ENCODE data around the gene TMEM184A.

TMEM184A gene

DNA sequence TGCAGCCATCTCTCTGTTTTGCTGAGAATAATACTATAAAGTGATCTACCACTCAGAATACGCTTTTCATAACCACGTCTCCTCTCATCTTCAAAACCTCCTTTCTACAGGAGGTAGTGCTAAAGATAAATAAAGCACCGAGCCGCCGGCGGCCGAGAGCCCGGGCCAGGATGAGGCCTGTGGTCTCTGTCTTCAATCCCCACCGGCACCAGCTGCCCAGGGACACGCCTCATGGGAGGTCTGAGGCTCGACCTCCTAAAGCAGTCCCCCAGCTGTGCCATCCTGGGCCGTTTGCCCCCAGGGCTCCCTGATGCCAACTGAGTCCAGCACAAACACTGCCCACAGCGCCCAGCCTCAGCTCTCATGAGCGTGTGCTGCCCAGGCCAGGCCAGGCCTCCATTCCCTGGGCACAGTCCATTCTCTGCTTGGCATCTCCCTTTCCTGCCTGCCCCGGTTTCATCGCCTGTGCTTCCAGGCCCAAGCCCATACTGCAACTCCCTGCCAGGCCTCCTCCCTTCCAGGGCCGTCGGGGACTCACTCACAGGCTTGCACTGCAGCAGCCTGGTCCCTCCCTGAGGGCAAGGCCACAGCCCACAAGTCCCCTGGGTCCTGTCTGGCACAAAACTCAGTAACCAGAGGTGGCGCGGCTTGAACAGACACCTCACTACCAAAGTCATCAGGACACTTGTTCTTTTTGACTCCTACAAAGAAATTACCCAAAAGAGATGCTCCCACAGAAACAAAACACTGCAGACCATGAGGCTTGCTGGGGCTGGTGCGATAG is 54.3 kb downstream of the TMEM184A start:
- DNase-seq (ENCODE audit: low spot score), result no peak

DNA sequence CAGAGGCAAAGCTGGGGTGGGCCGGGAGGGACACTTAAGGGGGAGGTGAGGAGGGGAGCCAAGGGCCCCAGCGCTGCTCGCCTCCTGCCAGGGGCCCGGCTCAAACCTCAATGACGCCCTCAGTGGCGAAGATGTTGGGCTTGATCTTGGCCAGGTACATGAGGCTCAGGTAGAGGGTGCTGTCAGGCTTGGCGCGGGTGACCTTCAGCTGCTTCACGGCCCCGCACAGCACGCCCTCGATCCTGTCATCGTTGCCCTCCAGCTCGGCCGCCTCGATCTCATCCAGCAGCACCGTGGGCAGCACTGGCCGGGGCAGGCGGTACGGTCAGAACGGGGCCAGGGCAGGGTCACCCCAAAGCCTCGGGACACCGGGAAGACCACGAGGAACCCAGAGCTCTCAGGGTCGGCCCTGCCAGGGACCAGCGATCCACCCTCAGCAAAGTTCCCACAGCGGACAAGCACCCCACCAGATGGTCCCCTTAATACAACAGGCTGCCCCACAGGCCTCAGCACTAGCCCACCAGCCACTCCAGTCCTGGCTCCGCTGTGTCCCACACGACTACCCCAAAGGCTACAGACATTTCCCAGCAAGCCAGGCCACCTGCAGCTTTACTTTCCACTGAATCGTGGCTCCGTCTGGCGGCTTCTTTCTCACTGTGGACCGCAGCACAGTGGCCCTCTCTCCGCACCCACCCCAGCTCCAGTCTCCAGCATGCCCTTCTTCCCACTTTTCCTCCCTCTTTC is 55.8 kb downstream of the TMEM184A start:
- no peak for DNase-seq (ENCODE audit: low spot score)

DNA sequence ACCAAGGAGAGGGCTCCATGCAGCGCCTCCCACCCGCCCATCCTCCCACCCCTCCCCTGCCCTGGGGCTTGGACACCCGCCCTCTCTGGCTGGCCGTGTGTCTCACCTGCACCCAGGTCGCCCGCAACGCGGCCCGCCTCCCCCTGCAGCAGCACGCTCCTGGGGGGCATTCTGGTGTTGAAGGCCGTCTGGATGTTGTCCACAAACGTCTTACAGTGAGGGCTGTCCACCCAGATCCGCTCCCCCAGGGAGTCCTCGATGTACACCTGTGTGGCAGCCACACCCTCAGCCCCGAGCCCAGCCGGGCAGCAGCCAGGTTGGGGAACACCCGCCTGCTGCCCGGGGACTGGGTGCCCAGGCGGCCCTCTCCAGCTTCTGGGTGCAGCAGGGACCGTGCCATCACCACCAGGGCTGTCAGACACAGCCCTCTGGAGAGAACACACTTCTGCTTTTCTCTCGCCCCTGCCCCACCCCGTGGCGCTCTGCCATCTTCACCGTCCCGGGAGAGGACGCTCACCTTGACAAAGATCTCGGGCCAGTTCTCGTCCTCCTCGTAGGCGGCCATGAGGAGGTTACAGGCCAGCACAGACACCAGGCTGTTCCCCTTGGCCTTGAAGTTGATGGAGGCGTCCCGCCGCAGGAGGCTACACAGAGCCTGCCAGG is 56.5 kb downstream of the TMEM184A start:
- no peak for DNase-seq (ENCODE audit: low spot score)

DNA sequence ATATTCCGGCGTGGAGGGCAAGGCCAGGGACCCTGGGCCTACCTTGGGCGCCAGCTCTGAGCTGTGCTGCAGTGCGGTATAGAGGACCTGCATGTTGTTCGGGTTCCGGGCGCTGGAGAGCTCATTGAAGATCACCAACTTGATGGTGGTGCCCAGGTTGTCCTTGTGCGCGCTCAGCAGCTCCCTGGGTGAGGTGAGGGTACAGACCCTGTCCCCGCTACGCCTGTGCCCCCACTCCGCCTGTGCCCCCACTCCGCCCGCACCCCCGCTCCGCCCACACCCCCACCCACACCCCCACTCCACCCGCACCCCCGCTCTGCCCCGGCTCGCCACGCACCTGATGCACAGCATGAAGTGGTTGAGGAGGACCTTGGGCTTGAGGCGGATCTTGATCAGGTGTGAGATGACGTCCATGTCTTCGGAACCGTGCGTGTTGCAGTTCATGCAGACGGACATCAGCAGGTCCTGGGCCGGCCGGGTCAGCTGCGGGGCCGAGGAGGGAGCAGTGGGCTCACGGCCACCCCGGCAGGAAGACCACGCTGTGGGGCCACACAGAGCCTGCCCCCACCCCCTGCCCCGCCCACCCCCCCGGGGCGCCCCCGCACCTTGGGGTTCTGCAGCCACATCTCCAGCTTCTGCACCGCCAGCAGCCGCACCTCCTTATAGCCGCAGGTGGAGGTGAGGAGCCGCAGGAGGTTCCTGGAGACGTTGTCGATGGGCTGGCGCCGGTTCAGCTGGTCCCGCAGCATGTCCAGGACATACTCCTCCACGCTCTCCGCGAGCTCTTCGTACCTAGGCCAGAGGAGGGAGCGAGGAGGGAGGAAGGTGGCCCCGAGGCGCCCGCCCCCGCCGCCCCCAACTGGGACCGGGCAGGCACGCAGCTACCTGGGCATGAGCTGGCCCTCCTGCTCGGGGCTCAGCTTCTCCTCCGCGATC is 57.4 kb downstream of the TMEM184A start:
- no peak for DNase-seq (ENCODE audit: low spot score)

DNA sequence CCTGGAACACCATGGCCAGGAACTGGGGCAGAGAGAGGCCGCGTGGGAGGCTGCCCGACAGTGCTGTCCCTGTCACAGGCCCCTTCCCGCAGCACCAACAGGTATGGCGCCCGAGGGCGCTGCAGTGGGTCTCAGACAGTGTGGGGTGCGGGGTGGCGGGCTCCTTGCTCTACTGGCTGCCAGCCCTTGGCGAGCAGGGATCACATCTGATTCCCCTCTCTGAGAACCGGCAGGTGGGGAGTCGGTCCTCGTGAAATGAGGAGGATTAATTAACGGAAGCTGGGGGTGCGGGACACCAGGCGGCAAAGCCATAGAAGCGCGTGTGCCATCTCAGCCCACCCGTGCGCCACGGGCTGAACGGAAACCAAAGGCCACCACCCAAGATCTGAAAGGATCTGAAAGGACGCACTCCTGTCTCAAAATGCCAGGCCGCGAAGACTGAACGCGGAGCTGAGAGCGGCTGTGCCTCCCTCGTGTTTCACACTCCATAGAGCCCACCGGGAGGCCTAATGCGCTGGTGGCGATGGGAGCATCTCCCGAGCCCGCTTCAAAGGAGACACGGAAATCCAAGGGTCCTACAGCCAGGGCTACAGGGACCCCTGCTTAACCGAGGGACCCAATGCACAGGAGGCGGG is 58.6 kb downstream of the TMEM184A start:
- DNase-seq (ENCODE audit: low spot score), result no peak

DNA sequence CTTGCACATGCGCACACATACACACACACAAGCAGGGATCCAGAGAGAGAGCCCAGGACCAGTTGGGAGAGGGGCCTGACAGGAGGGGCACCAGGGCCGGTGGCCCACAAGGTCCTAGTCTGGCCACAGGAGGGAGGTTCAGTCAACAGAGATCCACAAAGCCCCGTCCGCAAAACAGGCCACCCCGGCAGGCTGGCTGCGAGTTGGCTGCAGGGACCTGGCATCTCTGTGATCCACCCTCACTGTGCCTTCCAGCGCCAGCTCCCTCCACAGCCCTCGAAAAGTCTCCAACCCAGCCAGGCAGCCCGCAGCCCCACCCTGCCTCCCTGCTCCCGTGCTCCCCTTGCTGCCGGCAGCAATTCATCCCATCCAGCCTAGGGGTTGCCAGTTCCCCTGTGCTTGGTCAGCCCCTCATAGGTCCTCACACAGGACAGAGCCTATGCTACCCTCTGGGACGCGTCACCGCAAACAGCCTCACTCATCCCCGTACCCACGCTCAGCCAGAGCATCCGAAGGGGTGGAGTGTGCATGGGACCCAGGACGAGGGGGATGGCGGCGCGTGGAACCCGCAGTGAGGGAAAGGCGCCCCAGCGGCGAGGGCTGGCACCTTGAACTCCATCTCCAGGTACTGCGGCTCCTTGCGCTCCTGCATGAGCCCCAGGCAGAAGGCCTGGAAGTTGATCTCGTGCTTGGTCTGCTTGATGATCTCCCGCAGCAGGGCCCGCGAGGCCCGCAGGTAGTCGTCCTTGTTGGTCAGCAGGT is 59.3 kb downstream of the TMEM184A start:
- no peak for DNase-seq (ENCODE audit: low spot score)

DNA sequence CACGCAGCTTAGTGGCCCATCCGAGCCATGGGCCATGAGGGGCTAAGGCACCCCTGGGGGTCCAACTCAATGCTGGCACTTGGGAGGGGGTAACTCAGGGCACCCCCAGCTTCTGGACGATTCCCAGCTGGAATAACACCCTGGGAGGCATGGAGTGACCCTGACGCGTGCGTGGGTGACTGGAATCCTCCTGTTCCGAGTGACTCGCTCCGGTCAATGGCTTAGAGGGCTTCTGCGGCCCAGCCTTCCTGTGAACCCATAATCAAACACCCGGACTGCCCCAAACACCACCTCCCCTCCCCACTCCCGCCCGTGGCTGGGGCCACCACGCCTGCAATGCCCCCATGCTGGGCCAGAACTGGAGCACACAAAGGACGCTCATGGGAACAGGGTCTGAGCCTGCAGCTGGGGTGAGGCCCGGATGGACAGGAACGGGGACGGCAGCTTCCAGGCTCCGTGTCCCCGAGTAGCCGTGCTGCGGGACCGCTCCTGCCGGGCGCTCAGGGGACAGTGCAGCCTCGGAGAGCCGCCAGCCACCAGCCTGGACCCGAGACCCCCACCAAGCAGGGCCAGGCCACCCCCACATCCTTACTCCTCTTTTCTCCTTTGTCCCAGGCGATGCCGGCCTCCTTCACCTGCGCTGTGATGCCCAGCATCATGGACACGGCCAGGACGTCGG is 60.3 kb downstream of the TMEM184A start:
- DNase-seq (ENCODE audit: low spot score), result no peak

DNA sequence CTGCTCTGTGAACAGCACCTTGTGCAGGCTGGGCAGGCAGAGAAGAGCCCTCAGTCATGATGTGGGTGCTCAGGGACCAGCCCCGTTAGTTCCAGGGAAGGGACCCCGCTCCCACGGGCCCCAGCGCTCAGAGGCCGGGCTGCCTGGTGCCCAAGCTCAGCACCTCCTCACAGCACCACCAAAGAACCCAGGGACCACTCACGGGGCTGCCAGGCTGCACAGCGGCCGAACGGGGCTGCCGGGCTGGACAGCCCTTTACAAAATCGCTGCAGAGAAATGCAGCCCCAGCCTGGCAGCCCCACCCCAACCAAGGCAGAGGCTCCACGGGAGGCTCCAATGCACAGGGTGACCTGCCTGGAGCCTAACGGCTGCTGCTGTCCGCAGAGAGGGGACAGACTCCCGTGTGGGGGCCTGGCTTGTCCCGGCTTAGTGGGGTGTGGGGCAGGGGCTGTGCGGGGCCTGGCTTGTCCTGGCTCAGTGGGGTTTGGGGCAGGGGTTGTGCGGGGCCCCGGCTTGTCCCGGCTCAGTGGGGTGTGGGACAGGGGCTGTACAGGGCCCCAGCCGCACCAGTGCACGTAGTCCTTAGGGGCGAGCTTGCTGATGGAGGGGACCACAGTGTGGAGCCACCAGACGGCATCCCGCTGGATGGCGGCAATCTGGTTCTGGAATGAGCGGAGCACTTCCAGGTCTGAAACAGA is 61.0 kb downstream of the TMEM184A start:
- DNase-seq (ENCODE audit: low spot score), result no peak

DNA sequence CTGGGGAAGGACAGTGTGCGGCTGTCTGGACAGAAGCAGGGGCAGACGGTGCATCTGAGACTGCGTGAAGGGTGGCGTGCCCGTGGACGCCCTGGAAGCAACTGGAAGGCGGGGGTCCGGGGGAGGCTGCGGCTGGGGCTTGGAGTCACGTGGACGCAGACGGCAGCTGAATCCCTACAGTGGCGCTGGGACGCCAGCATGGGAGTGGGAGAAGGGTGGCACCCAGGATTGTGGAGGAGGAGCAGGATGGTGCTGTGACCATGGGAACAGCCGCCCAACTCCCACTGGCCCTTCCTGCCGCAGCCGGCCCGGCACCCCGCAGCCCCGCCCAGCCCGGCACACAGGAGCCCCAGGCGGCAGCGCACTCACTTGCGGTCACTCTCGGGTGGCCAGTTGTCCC is 61.6 kb downstream of the TMEM184A start:
- no peak for DNase-seq (ENCODE audit: low spot score)

DNA sequence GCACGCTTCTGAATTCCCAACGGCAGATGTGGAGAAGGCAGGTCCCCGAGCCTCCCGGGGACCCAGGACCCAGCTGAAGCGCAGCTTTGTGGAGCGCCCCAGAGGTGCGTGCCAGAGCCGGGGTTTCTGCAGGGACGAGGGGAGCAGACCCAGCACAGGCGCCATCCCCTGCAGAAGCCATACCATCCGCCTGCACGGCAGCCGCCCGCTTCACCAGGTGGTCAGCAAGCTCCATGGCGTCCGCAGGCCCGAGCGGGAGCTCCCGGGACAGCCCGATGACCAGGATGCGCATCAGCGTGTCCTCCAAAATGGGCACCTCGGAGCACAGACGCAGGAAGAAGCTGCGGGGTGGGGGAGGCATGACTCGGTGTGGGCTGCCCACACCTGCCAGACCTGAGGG is 62.4 kb downstream of the TMEM184A start:
- no peak for DNase-seq (ENCODE audit: low spot score)

DNA sequence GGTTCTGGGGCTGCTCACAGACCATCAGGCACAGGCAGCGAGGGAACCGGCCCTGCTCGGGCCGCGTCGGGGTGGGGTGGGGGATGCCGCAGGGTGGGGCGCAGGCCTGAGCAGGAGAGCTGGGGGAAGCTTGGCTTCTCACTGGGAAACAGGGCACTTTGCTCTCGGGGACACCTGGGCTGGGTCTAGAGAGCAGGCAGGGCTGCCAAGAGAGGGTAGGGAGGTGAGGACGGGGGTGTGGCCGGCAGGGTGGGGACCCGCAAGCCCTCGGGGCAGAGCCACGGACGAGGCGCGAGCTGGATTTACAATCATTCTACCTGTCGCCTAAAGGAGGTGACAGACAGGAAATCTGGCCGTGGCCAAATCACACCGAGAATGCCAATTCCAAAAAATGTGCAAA is 62.9 kb downstream of the TMEM184A start:
- no peak for DNase-seq (ENCODE audit: low spot score)

DNA sequence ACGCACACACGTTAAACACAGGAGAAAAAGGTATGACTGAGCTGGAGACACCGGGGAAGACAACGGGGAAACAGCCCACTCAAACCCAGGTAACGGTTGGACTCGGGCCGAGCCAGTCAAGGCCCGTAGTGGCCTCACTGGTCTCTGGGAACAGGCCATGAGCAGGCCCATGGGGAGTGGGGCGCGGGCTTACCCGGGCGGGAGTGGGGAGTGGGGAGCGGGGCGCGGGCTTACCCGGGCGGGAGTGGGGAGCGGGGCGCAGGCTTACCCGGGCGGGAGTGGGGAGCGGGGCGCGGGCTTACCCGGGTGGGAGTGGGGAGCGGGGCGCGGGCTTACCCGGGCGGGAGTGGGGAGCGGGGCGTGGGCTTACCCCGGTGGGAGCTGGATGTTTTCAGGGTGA is 63.4 kb downstream of the TMEM184A start:
- DNase-seq (ENCODE audit: low spot score), result no peak
